Pancreas (tissue), 10 donors: Measurements from ENCODE around the gene GPS2. TPM values are rescaled to one million over a fixed set of nuclear protein-coding genes. Genes with fewer than 3 reads are reported as not detected.
A peak's percentile ranks its signal among the peaks of the same experiment; 100 is the strongest.

Source experiments
- ATAC-seq, 4 donors: fragments of 200-7000 bp; cut with Tn5 transposase; one replicate each; pipeline versions ENCODE4 v1.8.0 to v1.9.1; 2020; ENCODE audit warnings: mild to moderate bottlenecking in 4 of 4, moderate library complexity in 4 of 4
- DNase-seq, 6 donors: peaks; one replicate each; pipeline ENCODE4 v3.0.0-alpha.2; 2020
- FAIRE-seq: peaks from 2 replicates; lab custom pipeline; 2012; peaks lifted over from hg19 to GRCh38; lab: Jason Lieb, UNC
- H3K27ac ChIP-seq, 4 donors: fragments of 200-600 bp; sonication (generic); 1 replicate in 3 of 4; 2 replicates in 1 of 4; pipeline versions ENCODE4 v1.5.0 to v1.8.0; 2020
- H3K27me3 ChIP-seq, 4 donors: fragments of 200-600 bp; one replicate each; pipeline ENCODE4 v1.8.0; 2021
- H3K36me3 ChIP-seq, 3 donors: fragments of 200-600 bp; sonication (generic) in 1 of 3; one replicate each; pipeline versions ENCODE4 v1.5.0 to v1.8.0; 2020 to 2021
- H3K4me1 ChIP-seq, 3 donors: fragments of 200-600 bp; one replicate each; pipeline ENCODE4 v1.8.0; 2021
- H3K4me3 ChIP-seq, 4 donors: fragments of 200-600 bp; sonication (generic) in 2 of 4; one replicate each; pipeline versions ENCODE4 v1.5.0 to v1.8.0; 2020 to 2021
- H3K9me3 ChIP-seq, 4 donors: fragments of 200-600 bp; one replicate each; pipeline ENCODE4 v1.8.0; 2021
- WGBS, 2 donors: extraction: QIAGEN DNeasy Blood & Tissue Kit; methylation state at CpG; one replicate each; pipeline ENCODE4 v1.1.7; 2013; 5-methylcytosine and 5-hydroxymethylcytosine counted together
- intact Hi-C, 3 donors: fragments of 100-400 bp; cut with DNase I; formaldehyde crosslinking; loops; one replicate each; pipeline versions ENCODE4 v1.11.1 to v1.14.2; 2022
- polyA plus RNA-seq, 2 donors: library from polyadenylated mRNA; stranded (reverse); fragments of 200-250 nt; gene quantifications; one replicate each; pipeline ENCODE4 v1.2.3, GENCODE V29; 2013
- total RNA-seq, 6 donors: library from RNA; stranded (reverse); fragmentation: NEBNext Ultra II Directional in 4 of 6; extraction: Animal tissue kit (Norgen Biotek cat#: 25700) in 4 of 6; gene quantifications; one replicate each; pipeline versions ENCODE4 v1.2.1 to v1.2.4, GENCODE V29; 2021 to 2023
- TF ChIP-seq, protein P1 (sequence below), 4 donors: fragments of 200-600 bp; sonication (generic) in 3 of 4; IDR thresholded peaks; one replicate each; pipeline versions ENCODE4 v1.5.0 to v1.8.0; 2021; ENCODE audit warnings: antibody characterized with exemption in 4 of 4
- donor health status: healthy with polysubstance abuse.
- donor health status: DM: no; HTN: no; CAD: no; lungs with moderate emphysema.
- donor health status: DM: no; HTN: no; CAD: no.
- donor health status: control.
- donor health status: control.
- donor health status: Bipolar disorder and iron deficiency.
- donor health status: DM: yes; HTN: yes; CAD: no.
- donor health status: DM: no; HTN: no; CAD: no.
- donor health status: DM: no; HTN: no; CAD: no.
- donor health status: DM: yes; HTN: yes; CAD: no.

Gene GPS2
- total and polyA plus RNA-seq, 8 donors = 22.1 to 101 (median 30.6) TPM

DNA sequence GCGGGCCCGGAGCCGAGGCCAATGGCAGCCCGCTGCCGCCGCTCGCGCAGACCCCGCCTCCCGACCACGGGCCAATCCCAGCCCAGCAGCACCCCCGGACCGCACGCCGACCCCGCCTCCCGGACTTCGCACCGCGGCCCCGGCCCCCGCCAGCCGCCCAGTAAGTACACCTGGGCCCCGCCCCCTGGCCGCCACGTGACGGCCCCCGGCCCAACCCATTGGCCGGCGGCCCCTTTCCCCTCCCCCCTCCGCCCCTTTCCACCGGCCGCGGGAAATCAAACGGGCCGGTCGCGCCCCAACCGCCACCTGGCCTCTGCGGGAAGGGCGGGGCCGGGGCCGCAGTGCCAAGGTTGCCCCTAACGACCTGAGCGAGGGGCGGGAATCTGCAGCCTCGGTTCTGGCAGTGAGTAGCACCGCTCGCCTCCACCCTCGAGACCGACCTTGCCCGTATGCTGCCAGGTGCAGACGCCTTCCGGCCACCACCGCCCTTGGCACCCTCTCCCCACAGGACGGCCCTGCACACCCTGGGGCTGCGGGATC, 20.5 kb downstream of the GPS2 start, which contains the start of gene YBX2:
TSS of gene YBX2 (minus strand) at position 26 of the 540 bp plus-strand sequence. CDS start 139 bp downstream, outside the sequence.
- Histone ChIP-seq H3K27me3 (no peaks in the 10 kb centered on the region), H3K4me1 (peaks cover 0 to 18% (median 13%) of the 10 kb centered on the region in 3 donors)

DNA sequence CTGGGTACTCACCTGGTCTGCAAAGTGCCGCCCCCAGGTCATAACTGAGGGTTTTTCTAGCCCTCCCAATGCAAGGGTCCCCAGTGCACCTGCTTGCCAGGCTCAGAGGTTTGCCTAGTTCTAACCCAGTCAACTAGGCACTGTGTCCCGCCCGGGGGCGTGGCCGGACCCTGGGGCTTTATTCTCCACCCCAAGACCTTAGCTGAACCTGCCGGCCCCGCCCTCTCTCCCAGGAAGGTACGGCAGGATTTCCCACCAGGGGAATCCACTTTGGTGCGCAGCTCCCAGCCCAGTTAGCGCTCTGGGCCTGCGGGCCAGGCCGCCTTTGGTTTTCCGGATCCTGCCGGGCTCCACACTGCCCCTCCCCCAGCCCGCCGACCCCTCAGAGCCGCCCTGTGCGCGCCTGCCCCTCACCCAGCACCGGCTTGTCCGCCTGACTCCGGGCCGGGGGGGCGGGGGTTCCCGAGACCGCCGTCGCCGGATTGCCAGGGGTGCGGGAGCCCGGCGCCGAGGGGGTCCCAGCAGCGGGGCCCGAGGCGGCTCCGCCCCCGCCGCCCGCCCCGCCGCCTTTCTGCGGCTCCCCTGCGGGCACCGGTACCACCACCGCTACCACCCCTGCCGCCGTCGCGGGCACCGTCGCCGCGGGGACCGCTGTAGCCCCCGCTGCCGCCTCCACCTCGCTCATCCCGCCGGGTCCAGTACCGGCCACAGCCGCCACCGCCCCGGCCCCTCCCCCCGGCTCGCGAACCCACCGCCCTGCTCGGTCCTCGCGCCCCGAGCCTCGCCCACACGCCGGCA, 21.1 kb downstream of the GPS2 start:
- H3K4me3 ChIP-seq = peak overlapping the region in 2 of 4 donors; percentile 26 to 42
- 10 to 12% methylated on average over 32 to 75 of the region's 75 CpGs for WGBS, 2 donors
- ATAC-seq (peak in 3 of 4 donors; percentile 10 to 55 (median 18)), DNase-seq (peak; percentile 48 to 83 (median 66)), FAIRE-seq (no peak)
- intact Hi-C loops = loop anchor here in 1 of 3 donors (10.0 kb wide), 1 partner anchor 249 kb away; the partner anchor contains the start of gene SLC16A11
- peaks cover 0 to 18% (median 13%) of the 10 kb centered on the region in 3 donors for H3K4me1 ChIP-seq
- H3K9me3 ChIP-seq = no peaks in the 10 kb centered on the region
- no peaks in the 10 kb centered on the region for H3K36me3 ChIP-seq
- TF ChIP-seq, protein P1, sequence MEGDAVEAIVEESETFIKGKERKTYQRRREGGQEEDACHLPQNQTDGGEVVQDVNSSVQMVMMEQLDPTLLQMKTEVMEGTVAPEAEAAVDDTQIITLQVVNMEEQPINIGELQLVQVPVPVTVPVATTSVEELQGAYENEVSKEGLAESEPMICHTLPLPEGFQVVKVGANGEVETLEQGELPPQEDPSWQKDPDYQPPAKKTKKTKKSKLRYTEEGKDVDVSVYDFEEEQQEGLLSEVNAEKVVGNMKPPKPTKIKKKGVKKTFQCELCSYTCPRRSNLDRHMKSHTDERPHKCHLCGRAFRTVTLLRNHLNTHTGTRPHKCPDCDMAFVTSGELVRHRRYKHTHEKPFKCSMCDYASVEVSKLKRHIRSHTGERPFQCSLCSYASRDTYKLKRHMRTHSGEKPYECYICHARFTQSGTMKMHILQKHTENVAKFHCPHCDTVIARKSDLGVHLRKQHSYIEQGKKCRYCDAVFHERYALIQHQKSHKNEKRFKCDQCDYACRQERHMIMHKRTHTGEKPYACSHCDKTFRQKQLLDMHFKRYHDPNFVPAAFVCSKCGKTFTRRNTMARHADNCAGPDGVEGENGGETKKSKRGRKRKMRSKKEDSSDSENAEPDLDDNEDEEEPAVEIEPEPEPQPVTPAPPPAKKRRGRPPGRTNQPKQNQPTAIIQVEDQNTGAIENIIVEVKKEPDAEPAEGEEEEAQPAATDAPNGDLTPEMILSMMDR (IDR thresholded peaks at IDR 0.05) = no peak
- H3K27ac ChIP-seq = no peak overlapping the region
- H3K27me3 ChIP-seq = no peaks in the 10 kb centered on the region

More for the DNA sequence above, 20.5 kb downstream of the GPS2 start, which contains the start of gene YBX2:
- Histone ChIP-seq H3K4me3 (peak within 1 kb of the TSS in 2 of 4 donors; percentile 26 to 42), H3K27ac (no peak within 1 kb of the TSS), H3K9me3 (no peaks in the 10 kb centered on the region), H3K36me3 (no peaks in the 10 kb centered on the region)
- FAIRE-seq = no peak
- peak; percentile 77 to 84 (median 82) for ATAC-seq
- TF ChIP-seq, protein P1 (IDR thresholded peaks at IDR 0.05) = no peak
- intact Hi-C loops = loop anchor here in 1 of 3 donors (10.0 kb wide), 1 partner anchor 250 kb away; the partner anchor contains the start of gene SLC16A11
- WGBS, 2 donors = 1 to 3% methylated on average over 32 to 57 of the region's 57 CpGs
- peak; percentile 79 to 90 (median 85) for DNase-seq

DNA sequence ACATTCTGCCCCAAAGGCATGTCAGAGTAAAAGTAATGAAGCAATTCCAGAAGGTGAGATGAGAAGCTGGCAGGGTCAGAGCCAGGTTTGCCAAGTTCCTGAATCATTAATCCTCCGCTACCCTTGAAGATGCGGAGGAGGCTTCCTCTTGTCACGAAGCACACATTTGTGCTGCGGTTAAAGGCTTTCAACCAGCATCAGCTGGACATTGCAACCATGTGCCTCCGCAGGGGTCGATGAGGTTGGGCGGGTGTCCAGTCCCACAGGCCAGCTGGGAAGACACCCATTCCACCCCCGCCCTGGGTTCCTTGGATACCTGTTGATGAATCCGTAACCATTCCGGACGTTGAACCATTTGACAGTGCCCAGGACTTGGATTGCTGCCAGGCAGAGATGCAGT, 22.0 kb downstream of the GPS2 start:
- peaks cover 0 to 18% (median 13%) of the 10 kb centered on the region in 3 donors for H3K4me1 ChIP-seq
- peak in 2 of 6 donors; percentile 26 to 69 for DNase-seq
- TF ChIP-seq, protein P1 (IDR thresholded peaks at IDR 0.05) = no peak
- ATAC-seq = no peak
- intact Hi-C loops = loop anchor here in 1 of 3 donors (10.0 kb wide), 1 partner anchor 248 kb away; the partner anchor contains the start of gene SLC16A11
- no peak overlapping the region for H3K4me3 ChIP-seq
- no peak overlapping the region for H3K27ac ChIP-seq
- FAIRE-seq = no peak
- H3K27me3 ChIP-seq = no peaks in the 10 kb centered on the region
- H3K36me3 ChIP-seq = no peaks in the 10 kb centered on the region
- no peaks in the 10 kb centered on the region for H3K9me3 ChIP-seq
- WGBS, 2 donors = 82% methylated on average over 11 of the region's 11 CpGs

DNA sequence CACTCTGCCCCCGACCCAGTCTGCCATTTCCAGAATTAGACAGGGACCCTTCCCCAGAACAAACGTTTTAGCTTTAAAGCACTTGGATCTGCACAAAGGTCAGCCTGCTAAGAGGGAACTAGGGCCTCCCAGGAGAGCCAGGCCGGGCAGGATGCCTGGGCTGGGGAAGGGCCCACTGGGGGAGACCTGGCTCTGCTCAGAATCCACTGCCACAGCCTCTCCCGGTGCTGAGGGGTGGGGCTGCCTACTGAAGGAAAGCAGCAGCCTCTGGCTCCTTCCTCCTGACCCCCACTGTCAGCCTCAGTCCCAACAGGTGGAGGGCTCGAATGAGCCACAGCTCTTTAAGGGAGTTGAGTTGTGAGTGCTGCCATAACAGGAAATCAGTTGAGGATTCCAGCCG, 22.4 kb downstream of the GPS2 start:
- TF ChIP-seq, protein P1 (IDR thresholded peaks at IDR 0.05) = no peak
- Histone ChIP-seq H3K27me3 (no peaks in the 10 kb centered on the region), H3K4me1 (peaks cover 0 to 18% (median 13%) of the 10 kb centered on the region in 3 donors), H3K27ac (no peak overlapping the region), H3K4me3 (no peak overlapping the region), H3K36me3 (no peaks in the 10 kb centered on the region), H3K9me3 (no peaks in the 10 kb centered on the region)
- ATAC-seq (no peak), FAIRE-seq (no peak), DNase-seq (no peak)
- WGBS, 2 donors = 55 to 59% methylated on average over 6 of the region's 6 CpGs
- intact Hi-C loops = loop anchor here in 1 of 3 donors (10.0 kb wide), 1 partner anchor 248 kb away; the partner anchor contains the start of gene SLC16A11
